Suprapubic skin (tissue), 3 donors: ENCODE data around the gene UFSP2.

Experiments used
- EP300 ChIP-seq: sonication (generic); formaldehyde crosslinking; IDR thresholded peaks from one replicate; pipeline ENCODE4 v1.6.1; 2017; ENCODE audit warnings: antibody characterized with exemption
- TF ChIP-seq, protein P1 (sequence below), 2 donors: fragments of 200-600 bp in 1 of 2; fragments of 450-650 bp in 1 of 2; sonication (generic) in 1 of 2; IDR thresholded peaks; one replicate each; pipeline ENCODE4 v1.5.1; 2016 to 2019; ENCODE audit warnings: antibody characterized with exemption in 2 of 2, mild to moderate bottlenecking in 1 of 2, moderate library complexity in 1 of 2

DNA sequence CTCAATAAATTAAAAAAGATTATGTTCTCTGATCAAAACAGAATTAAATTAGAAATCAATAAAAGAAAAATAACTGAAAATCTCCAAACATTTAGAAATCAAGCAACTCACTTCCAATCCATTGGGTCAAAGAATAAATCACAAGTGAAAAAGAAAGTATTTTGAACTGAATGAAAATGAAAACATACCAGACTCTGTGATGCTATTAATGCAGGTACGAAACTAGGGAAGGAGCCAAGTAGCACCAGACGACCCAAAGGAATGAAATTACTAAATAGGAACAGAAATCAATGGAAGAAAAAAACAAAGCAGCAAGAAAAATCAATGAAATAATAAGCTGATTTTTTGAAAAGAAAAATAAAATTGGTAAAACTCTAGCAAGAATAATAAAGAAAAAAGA, 30.4 kb upstream of the UFSP2 start:
- TF ChIP-seq, protein P1, sequence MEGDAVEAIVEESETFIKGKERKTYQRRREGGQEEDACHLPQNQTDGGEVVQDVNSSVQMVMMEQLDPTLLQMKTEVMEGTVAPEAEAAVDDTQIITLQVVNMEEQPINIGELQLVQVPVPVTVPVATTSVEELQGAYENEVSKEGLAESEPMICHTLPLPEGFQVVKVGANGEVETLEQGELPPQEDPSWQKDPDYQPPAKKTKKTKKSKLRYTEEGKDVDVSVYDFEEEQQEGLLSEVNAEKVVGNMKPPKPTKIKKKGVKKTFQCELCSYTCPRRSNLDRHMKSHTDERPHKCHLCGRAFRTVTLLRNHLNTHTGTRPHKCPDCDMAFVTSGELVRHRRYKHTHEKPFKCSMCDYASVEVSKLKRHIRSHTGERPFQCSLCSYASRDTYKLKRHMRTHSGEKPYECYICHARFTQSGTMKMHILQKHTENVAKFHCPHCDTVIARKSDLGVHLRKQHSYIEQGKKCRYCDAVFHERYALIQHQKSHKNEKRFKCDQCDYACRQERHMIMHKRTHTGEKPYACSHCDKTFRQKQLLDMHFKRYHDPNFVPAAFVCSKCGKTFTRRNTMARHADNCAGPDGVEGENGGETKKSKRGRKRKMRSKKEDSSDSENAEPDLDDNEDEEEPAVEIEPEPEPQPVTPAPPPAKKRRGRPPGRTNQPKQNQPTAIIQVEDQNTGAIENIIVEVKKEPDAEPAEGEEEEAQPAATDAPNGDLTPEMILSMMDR (IDR thresholded peaks at IDR 0.05): no peak
- no peak for TF ChIP-seq EP300
